ENCODE data around the gene SGCD.

DNA sequence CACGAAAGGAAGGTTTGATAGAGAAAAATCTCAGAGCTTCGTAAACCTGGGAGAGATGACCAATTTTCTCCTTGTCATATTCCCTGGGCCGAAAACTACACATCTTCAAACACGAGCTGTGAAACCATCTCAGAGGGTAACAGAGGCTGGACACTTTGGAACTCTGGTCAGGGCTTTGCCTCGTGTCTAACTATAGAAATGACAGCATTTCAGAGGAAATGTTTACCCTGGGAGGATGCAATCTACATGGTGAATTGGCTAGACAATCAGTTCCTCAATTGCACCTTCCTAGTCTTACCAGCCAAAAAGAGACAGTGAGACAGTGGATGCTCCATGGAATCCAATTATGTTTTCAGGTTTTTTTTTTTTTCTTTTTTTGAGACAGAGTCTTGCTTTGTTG, 414.6 kb downstream of the SGCD start:
- TF ChIP-seq HDGF (IDR thresholded peaks at IDR 0.05; ENCODE audit: borderline replicate concordance) (no peak), ZNF384 (IDR thresholded peaks at IDR 0.05) (no peak), L3MBTL2 (conservative IDR thresholded peaks at IDR 0.05) (no peak), FOXM1 (IDR thresholded peaks at IDR 0.05; ENCODE audit: borderline replicate concordance) (no peak), SUZ12 (IDR thresholded peaks at IDR 0.05) (no peak), FOXK2 (IDR thresholded peaks at IDR 0.05) (no peak), NFRKB (IDR thresholded peaks at IDR 0.05) (no peak), SP1 (IDR thresholded peaks at IDR 0.05) (no peak), CTBP1 (IDR thresholded peaks at IDR 0.05; ENCODE audit: borderline replicate concordance) (no peak), ARNT (IDR thresholded peaks at IDR 0.05) (no peak)

Measured in HEK293T (cell line).